ENCODE results near the gene DDRGK1.

DNA sequence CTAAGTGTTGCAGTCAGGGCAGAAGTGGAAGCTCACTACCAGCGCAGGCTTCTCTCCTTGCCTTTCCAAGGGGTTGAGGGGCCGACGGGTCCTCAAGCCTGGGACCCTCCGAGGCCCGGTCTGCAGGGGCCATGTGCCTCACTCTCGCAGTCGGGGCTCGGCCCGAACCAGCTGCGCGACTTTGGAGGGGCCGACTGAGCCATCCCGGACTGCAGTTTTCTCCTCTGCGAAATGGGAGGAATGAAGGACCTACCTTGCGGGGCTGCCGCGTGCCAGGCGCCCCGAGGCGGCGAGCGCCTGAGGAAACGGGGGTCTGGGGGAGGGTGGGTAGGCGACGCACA, 36.8 kb downstream of the DDRGK1 start:
- TF ChIP-seq POLR2A (IDR thresholded peaks at IDR 0.05) = no peak
- TF ChIP-seq, protein P1, sequence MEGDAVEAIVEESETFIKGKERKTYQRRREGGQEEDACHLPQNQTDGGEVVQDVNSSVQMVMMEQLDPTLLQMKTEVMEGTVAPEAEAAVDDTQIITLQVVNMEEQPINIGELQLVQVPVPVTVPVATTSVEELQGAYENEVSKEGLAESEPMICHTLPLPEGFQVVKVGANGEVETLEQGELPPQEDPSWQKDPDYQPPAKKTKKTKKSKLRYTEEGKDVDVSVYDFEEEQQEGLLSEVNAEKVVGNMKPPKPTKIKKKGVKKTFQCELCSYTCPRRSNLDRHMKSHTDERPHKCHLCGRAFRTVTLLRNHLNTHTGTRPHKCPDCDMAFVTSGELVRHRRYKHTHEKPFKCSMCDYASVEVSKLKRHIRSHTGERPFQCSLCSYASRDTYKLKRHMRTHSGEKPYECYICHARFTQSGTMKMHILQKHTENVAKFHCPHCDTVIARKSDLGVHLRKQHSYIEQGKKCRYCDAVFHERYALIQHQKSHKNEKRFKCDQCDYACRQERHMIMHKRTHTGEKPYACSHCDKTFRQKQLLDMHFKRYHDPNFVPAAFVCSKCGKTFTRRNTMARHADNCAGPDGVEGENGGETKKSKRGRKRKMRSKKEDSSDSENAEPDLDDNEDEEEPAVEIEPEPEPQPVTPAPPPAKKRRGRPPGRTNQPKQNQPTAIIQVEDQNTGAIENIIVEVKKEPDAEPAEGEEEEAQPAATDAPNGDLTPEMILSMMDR (IDR thresholded peaks at IDR 0.05) = no peak
- TF ChIP-seq EP300 (IDR thresholded peaks at IDR 0.05) = no peak

Data from tibial nerve (tissue), 4 donors.